Embryonic facial prominence (tissue), 1 donor: ENCODE results near the gene TSR3.
A peak's percentile ranks its signal among the peaks of the same experiment; 100 is the strongest.
"Not testable (repeated sequence)": the region's sequence is repeated elsewhere in the genome, so short reads cannot be mapped to it uniquely, and the experiment has no call there.

ENCODE experiments used
- DNase-seq: peaks from one replicate; pipeline ENCODE4 v3.0.0-alpha.2; 2016; ENCODE audit errors: extremely low spot score

Gene TSR3

GRCh38 chr16:1337486-1337885, 14.2 kb downstream of the TSR3 start:
- no peak for DNase-seq

- DNase-seq, result no peak
Measured at GRCh38 chr16:1336619-1337018, 15.1 kb downstream of the TSR3 start.

DNA sequence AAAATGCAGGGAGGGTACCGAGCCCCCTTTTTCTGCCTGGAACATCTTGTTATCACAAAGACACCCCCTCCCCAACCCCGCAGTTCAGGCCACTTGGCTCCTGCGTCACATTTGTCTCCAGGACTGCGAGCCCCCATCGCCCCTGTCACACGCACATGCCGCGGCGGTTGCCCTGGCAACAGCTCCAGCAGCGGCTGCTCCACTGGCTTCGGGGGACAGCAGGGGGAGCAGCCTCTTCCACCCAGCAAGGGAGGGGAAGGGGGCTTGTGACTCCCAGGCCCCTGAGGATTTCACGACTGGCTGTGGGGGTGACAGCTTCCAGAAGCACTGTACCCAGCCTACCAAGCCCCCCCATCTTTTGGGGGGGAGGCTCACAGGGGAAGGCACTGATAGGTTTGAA, 15.7 kb downstream of the TSR3 start:
- no peak for DNase-seq

GRCh38 chr16:1335211-1335971, 16.3 kb downstream of the TSR3 start:
- no peak for DNase-seq

- no peak for DNase-seq
Measured at GRCh38 chr16:1334739-1335138, 16.9 kb downstream of the TSR3 start.

GRCh38 chr16:1333854-1334700, 17.6 kb downstream of the TSR3 start:
- DNase-seq, result no peak

- no peak for DNase-seq
Measured at GRCh38 chr16:1333149-1333812, 18.4 kb downstream of the TSR3 start, which contains the start of gene BAIAP3. Gene BAIAP3, plus strand, starts transcription at chr16:1333645. Its CDS starts 4,905 bp downstream, at chr16:1338550.

DNA sequence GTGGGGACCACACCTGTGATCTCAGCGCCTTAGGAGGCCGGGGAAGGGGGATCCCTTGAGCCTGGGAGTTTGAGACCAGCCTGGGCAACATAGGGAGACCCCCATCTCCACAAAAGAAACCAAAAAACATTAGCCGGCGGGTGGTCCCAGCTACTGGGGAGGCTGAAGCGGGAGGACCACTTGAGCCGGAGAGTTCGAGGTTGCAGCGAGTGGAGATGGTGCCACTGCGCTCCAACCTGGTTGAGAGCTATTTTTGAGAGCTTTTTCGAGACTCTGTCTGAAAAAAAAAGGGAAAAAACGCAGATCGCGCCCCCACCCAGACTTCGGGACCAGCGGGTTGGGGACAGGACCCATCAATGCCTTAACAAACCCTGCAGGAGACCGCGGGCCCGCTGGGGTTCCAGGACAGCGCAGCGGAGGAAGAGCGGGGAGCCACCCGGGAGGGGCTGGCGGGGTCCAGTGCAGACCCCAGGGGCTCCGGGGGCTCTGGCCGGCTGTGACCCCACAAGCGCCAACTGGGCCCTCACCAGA, 19.0 kb downstream of the TSR3 start:
- DNase-seq, result no peak

- peak; percentile 41 for DNase-seq
Measured at GRCh38 chr16:1331712-1332617, 19.7 kb downstream of the TSR3 start.

- no peak for DNase-seq
Measured at GRCh38 chr16:1330931-1331711, 20.6 kb downstream of the TSR3 start.

DNA sequence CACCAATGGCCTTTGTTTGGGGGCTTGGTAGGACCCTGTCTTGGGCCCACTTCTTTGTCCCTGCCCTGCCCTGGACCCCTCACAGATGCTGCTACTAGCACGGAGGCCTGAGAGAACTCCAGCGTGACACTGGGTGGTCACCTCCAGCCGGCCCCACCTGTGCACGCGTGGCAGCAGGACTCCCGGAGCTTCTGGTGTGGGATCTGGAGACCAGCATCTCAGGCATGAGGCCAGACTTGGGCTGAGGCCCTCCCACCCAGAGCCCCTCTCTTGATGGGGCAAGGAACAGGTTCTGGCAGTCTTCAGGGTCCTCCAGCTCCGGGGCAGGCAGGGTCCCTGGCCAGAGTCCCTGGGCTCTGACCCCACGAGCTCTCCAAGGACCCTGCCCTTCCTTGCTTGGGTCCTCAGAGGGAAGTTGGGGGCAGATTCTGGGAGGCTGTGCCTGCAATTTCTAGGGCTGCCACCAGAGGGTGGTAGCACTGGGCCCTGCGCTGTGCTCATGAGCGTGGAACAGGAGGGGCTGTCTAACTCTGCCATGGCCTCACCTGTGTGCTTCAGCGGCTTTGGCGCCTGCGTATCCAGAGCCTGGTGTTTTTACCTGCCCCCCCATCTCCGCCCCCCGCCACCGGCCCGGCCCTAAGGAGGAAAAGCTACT, 21.3 kb downstream of the TSR3 start:
- DNase-seq, result no peak

GRCh38 chr16:1328961-1329360, 22.7 kb downstream of the TSR3 start:
- not testable (repeated sequence) for DNase-seq

- DNase-seq, result not testable (repeated sequence)
Measured at GRCh38 chr16:1328136-1328535, 23.5 kb downstream of the TSR3 start.

- no peak for DNase-seq
Measured at GRCh38 chr16:1327619-1327947, 24.1 kb downstream of the TSR3 start.

- no peak for DNase-seq
Measured at GRCh38 chr16:1326946-1327618, 24.6 kb downstream of the TSR3 start.

DNA sequence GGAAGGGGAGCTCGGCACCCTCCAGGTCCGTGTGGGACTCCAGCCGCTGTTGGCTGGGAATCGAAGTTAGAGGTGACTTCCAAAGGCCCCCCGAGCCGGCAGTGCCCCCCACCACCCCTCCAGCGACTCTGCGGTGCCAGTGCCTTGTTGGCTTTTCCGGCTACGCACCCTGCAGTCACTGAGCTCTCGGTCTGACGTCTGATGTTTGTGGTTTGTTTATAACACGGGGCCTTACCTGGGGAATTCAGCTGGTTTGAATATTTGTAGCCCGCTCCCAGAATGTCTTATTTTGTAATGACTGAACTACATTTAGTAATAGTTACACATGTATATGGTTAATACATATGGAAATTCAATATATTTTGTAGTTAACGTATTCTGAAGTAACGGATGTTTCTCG, 25.3 kb downstream of the TSR3 start:
- no peak for DNase-seq

- DNase-seq, result no peak
Measured at GRCh38 chr16:1325673-1326371, 25.9 kb downstream of the TSR3 start.

- no peak for DNase-seq
Measured at GRCh38 chr16:1325261-1325660, 26.4 kb downstream of the TSR3 start.
